Small intestine (tissue), 7 donors: Measurements from ENCODE around the gene CHN2. TPM values are rescaled to one million over a fixed set of nuclear protein-coding genes. Genes with fewer than 3 reads are reported as not detected.

ENCODE experiments used
- DNase-seq, 2 donors: peaks; one replicate each; pipeline versions ENCODE4 v3.0.0 to v3.0.0-alpha.2; 2013
- FAIRE-seq: peaks from 2 replicates; lab custom pipeline; 2012; peaks lifted over from hg19 to GRCh38; lab: Jason Lieb, UNC
- H3K27ac ChIP-seq, 3 donors: one replicate each; pipeline ENCODE4 v1.5.1; 2013; ENCODE audit warnings: low read length in 2 of 3, mild to moderate bottlenecking in 2 of 3, control low read depth in 1 of 3, inconsistent platforms in 1 of 3, low read depth in 1 of 3, moderate library complexity in 1 of 3
- H3K27me3 ChIP-seq, 3 donors: one replicate each; pipeline ENCODE4 v1.6.1; 2013; ENCODE audit warnings: low read length in 3 of 3, inconsistent platforms in 1 of 3; ENCODE audit not compliant: control insufficient read depth in 3 of 3, insufficient read depth in 3 of 3
- H3K36me3 ChIP-seq, 3 donors: one replicate each; pipeline ENCODE4 v1.6.1; 2013; ENCODE audit warnings: low read length in 3 of 3, inconsistent platforms in 1 of 3, low read depth in 1 of 3, mild to moderate bottlenecking in 1 of 3, moderate library complexity in 1 of 3; ENCODE audit not compliant: control insufficient read depth in 3 of 3, insufficient read depth in 2 of 3
- H3K4me1 ChIP-seq, 3 donors: one replicate each; pipeline ENCODE4 v1.6.1; 2013; ENCODE audit warnings: low read length in 2 of 3, inconsistent platforms in 1 of 3, low read depth in 1 of 3, mild to moderate bottlenecking in 1 of 3, moderate library complexity in 1 of 3; ENCODE audit not compliant: control insufficient read depth in 3 of 3, insufficient read depth in 2 of 3
- H3K4me3 ChIP-seq, 3 donors: one replicate each; pipeline ENCODE4 v1.5.1; 2013; ENCODE audit warnings: low read length in 3 of 3, control low read depth in 1 of 3, inconsistent platforms in 1 of 3, low read depth in 1 of 3, mild to moderate bottlenecking in 1 of 3, moderate library complexity in 1 of 3
- H3K9me3 ChIP-seq, 2 donors: one replicate each; pipeline ENCODE4 v1.6.1; 2013; ENCODE audit warnings: low read depth in 1 of 2, low read length in 1 of 2; ENCODE audit not compliant: control insufficient read depth in 2 of 2, insufficient read depth in 1 of 2
- WGBS, 3 donors: extraction: QIAGEN DNeasy Blood & Tissue Kit; methylation state at CpG; one replicate each; pipeline ENCODE4 v1.1.7; 2013; 5-methylcytosine and 5-hydroxymethylcytosine counted together
- polyA plus RNA-seq, 4 donors: library from polyadenylated mRNA; stranded (reverse) in 3 of 4; unstranded in 1 of 4; fragments of 200-250 nt in 3 of 4; fragments of 120-200 nt in 1 of 4; gene quantifications; one replicate each; pipeline versions ENCODE4 v1.2.1 to v1.2.3, GENCODE V29; 2013
- donor health status: healthy with polysubstance abuse.
- donor health status: control.
- donor health status: control.
- donor health status: Bipolar disorder and iron deficiency.
- donor health status: healthy.

Gene CHN2
- polyA plus RNA-seq, 4 donors, result 22.3 to 124 (median 45.2) TPM

DNA sequence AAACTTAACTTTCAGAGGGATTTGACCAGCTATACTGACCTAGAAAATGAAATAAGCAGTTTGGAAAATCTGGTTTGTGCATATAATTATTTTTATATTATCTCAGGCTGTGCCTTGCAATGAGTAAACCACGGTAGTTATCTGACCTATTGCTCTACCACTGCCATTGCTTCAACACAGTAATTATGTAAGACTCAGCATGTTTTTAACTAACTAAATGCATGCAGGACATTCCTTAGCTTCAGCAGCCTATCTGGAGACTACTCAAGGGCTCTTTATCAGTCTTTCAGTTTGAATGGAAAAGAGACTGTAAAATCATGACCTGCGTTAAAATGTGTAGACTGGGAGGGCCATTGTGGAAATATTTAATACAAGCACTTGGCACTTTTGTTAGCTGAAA is 22.5 kb downstream of the CHN2 start:
- Histone ChIP-seq H3K4me1 (peaks cover 0 to 21% (median 5%) of the 10 kb centered on the region in 3 donors), H3K27me3 (no peaks in the 10 kb centered on the region), H3K9me3 (peaks cover 0 to 3% of the 10 kb centered on the region in 2 donors), H3K4me3 (no peak overlapping the region), H3K36me3 (peaks cover 0 to 3% (median 0%) of the 10 kb centered on the region in 3 donors), H3K27ac (peak overlapping the region in 1 of 3 donors; percentile 19)
- DNase-seq (peak in 1 of 2 donors; percentile 44), FAIRE-seq (no peak)
- 49 to 64% (median 54%) methylated on average over 2 of the region's 2 CpGs for WGBS, 3 donors

DNA sequence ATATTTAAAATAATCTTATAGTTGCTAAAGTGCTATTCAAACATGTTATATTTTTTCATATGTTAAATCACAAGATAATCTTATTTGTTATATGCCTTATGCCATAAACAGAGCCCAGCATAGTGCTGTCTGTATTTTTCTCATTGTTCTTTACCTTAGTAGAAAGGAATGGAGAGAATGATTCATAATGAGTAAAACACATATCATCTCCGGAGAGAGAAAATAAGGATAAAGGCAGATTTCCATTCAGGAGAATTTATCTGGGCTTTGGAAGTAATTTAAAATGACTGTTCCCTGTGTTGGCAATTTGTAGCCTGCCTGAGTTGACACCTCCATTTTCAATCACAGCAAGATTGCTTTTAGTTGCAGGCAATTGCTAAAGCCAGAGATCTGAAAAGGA is 30.2 kb downstream of the CHN2 start:
- FAIRE-seq (no peak), DNase-seq (no peak)
- Histone ChIP-seq H3K36me3 (peaks cover 0 to 1% (median 0%) of the 10 kb centered on the region in 3 donors), H3K27me3 (no peaks in the 10 kb centered on the region), H3K9me3 (peaks cover 0 to 3% of the 10 kb centered on the region in 2 donors), H3K4me3 (no peak overlapping the region), H3K4me1 (peaks cover 0 to 7% (median 5%) of the 10 kb centered on the region in 3 donors), H3K27ac (no peak overlapping the region)
- 82 to 86% (median 84%) methylated on average over 1 of the region's 1 CpG for WGBS, 3 donors

DNA sequence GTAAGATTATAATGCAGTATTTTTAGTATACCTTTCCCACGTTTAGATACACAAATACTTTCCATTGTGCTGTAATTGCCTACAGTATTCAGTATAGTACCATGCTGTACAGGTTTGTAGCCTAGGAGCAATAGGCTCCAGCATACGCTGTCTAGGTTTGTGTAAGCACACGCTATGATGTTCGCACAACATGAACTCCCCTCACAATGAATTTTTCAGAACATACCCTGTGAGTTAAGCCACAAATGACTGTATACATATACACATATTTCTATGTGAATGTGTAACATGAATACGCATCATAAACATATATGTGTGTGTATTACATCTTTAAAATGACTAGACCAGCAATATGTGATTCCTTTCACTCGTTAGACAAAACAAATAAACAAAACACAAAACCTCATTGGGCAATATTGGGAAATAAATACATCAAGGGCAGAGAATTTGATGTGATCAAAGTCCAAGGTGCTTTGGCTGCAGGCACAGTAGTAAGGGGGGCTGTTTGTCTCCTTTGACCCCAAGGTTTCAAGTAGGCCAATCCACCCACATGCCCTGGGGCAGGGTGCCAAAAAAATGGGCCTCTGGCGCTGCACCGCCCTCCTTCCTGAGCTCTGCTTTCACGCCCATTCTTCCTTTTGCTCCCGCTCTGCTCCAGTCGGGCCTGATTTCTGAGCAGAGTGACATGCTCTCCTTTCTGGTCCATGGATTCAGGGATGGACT is 33.9 kb downstream of the CHN2 start:
- Histone ChIP-seq H3K27ac (peak overlapping the region; percentile 18 to 36 (median 33)), H3K4me3 (no peak overlapping the region), H3K9me3 (no peaks in the 10 kb centered on the region), H3K27me3 (no peaks in the 10 kb centered on the region), H3K36me3 (no peaks in the 10 kb centered on the region), H3K4me1 (peaks cover 4 to 7% (median 5%) of the 10 kb centered on the region in 3 donors)
- 28 to 72% (median 53%) methylated on average over 11 of the region's 11 CpGs for WGBS, 3 donors
- peak; percentile 37 to 87 for DNase-seq
- no peak for FAIRE-seq

DNA sequence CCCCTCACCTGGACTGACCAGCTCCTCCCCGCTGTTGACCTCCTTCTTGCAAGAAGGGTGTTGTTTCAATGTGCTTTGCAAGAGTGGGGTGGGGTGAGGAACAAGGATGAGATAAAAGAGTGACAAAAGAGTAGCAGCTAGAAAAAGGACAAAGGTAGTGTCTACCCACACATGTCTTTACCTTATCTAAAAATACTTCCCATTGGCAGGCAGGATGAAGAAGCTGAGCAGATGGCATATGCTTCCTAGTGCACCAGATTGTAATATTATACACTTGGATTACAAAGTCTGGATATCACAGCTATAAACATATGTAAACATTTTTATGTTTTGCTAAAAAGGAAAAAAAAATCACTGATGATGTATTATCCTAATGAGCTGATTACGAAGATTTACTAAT is 34.5 kb downstream of the CHN2 start:
- peaks cover 4 to 7% (median 5%) of the 10 kb centered on the region in 3 donors for H3K4me1 ChIP-seq
- FAIRE-seq, result no peak
- WGBS, 3 donors, result 33 to 74% (median 46%) methylated on average over 2 of the region's 2 CpGs

DNA sequence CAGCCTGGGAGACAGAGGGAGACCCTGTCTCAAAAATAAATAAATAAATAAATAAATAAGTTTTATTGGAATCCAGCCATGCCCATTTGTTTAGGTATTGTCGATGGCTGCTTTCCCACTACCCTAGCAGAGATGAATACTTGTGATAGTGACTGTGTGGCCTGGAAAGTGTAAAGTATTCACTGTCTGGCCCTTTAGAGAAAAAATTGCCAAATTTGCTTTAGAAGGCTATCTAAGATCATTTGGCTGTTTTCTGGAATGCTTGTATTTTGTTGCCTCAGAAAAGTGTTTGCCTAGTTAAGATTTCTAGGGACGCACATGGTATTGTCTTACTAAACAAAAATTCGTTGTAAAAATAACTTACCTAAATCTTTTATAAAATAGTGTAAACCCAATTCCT is 35.4 kb downstream of the CHN2 start:
- Histone ChIP-seq H3K27me3 (no peaks in the 10 kb centered on the region), H3K9me3 (no peaks in the 10 kb centered on the region), H3K27ac (no peak overlapping the region), H3K36me3 (no peaks in the 10 kb centered on the region), H3K4me1 (peaks cover 4 to 7% (median 5%) of the 10 kb centered on the region in 3 donors), H3K4me3 (no peak overlapping the region)
- WGBS, 3 donors, result 83 to 87% (median 85%) methylated on average over 3 of the region's 3 CpGs
- DNase-seq, result no peak
- FAIRE-seq, result no peak

More for the DNA sequence above, 34.5 kb downstream of the CHN2 start:
- no peak overlapping the region for H3K4me3 ChIP-seq
- no peaks in the 10 kb centered on the region for H3K9me3 ChIP-seq
- peak in 1 of 2 donors; percentile 49 for DNase-seq
- peak overlapping the region; percentile 18 to 33 (median 28) for H3K27ac ChIP-seq
- no peaks in the 10 kb centered on the region for H3K27me3 ChIP-seq
- no peaks in the 10 kb centered on the region for H3K36me3 ChIP-seq

DNA sequence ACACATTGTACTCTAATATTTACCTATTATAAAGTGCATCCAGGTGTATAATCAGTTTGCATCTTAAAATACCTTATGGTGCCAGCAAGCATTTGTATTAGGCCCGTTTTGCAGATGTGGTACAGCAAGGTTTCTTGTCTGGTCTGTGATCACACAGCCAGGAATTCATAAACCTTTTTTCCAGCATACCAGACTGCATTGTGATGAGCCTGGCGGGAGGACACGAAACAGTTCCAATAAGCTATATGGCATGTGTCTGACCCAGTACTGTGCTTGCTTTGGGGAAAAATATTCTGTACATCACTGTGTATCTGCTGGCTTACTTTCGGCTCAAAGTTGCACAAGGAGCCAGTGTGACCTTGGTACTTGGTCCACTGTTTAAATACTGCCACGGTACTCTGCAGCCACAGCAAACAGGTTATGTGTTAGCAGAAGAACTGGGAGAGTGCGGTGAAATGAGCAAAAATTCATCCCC is 36.3 kb downstream of the CHN2 start:
- WGBS, 3 donors, result 70 to 82% (median 71%) methylated on average over 6 of the region's 6 CpGs
- no peak overlapping the region for H3K4me3 ChIP-seq
- no peaks in the 10 kb centered on the region for H3K27me3 ChIP-seq
- H3K4me1 ChIP-seq, result peaks cover 4 to 7% (median 5%) of the 10 kb centered on the region in 3 donors
- H3K27ac ChIP-seq, result no peak overlapping the region
- FAIRE-seq, result no peak
- H3K36me3 ChIP-seq, result no peaks in the 10 kb centered on the region
- no peaks in the 10 kb centered on the region for H3K9me3 ChIP-seq
- no peak for DNase-seq

DNA sequence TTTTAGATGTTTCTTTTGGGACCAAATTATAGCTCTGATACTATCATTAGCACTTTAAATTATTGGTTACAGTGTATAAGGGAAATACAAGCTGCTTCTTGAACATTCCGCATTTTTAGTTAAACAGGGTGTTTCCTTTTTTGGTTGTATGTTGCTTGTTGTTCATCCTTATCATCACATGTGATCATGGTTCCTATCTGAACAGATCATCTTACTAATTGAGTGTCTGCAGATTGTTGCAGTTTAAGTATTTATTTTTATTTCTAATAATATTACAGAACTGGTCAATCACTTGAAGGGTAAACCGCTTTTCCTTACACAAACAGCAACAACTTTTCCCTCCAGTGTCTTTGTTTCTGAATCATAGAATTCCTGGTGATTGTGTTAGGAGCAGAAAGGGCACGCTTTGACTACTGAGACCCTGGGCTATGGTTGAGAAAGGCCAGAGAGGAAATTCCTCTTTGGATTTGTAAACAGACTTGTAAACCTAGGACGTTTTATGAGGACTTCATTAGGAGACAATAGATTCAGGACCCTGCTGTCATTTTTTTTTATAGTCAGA is 37.2 kb downstream of the CHN2 start:
- Histone ChIP-seq H3K4me1 (peaks cover 4 to 7% (median 5%) of the 10 kb centered on the region in 3 donors), H3K27me3 (no peaks in the 10 kb centered on the region), H3K9me3 (no peaks in the 10 kb centered on the region), H3K27ac (no peak overlapping the region), H3K4me3 (no peak overlapping the region), H3K36me3 (no peaks in the 10 kb centered on the region)
- 69 to 81% (median 72%) methylated on average over 4 of the region's 4 CpGs for WGBS, 3 donors
- DNase-seq, result no peak
- FAIRE-seq, result no peak

DNA sequence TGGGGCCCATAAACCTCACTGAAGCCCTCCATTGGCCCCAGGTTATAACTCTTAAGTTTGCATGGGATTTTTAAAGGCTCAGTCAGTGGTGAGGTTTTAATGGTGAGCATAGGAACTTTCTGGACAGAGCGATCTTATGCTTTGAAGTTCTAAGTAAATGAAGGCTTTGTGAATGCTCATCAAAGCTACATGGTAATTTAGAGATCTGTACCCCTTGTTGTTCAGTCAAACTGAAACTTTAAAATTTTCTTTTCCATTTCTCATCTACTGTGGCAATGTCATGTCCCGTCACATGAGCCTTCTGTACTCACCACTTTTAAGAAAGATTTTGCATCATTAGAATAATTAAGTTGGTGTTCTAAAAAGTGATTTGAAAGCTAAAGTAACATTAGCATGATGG is 39.9 kb downstream of the CHN2 start:
- H3K36me3 ChIP-seq, result peaks cover 0 to 2% (median under 1%) of the 10 kb centered on the region in 3 donors
- FAIRE-seq (no peak), DNase-seq (no peak)
- no peaks in the 10 kb centered on the region for H3K9me3 ChIP-seq
- no peak overlapping the region for H3K4me3 ChIP-seq
- peaks cover 0 to 4% (median 4%) of the 10 kb centered on the region in 3 donors for H3K4me1 ChIP-seq
- no peaks in the 10 kb centered on the region for H3K27me3 ChIP-seq
- no peak overlapping the region for H3K27ac ChIP-seq
- 70 to 92% (median 74%) methylated on average over 2 of the region's 2 CpGs for WGBS, 3 donors
